Measurements from ENCODE around the gene SNAP91.
"Not testable (repeated sequence)": the region's sequence is repeated elsewhere in the genome, so short reads cannot be mapped to it uniquely, and the experiment has no call there.

Gene SNAP91

DNA sequence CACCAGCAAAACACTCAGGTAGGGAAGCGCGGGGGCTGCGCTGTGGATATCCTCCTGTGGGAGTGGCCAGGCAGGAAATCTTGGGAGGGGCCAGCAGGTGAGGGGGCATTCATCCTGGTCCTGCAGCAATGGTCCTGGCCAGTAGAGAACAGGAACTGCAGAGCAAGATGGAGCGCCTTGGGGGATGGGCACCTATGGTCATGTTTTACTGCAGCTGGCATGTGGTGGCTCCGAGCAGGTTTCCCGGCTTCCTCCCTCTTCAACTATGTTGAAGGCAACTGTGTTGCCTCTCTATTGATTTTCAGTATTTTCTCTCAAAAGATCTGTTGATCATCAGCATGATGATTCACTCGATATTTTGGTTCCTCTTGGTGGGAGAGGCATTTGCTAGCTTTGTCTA is 70.9 kb downstream of the SNAP91 start:
- TF ChIP-seq, protein P1, sequence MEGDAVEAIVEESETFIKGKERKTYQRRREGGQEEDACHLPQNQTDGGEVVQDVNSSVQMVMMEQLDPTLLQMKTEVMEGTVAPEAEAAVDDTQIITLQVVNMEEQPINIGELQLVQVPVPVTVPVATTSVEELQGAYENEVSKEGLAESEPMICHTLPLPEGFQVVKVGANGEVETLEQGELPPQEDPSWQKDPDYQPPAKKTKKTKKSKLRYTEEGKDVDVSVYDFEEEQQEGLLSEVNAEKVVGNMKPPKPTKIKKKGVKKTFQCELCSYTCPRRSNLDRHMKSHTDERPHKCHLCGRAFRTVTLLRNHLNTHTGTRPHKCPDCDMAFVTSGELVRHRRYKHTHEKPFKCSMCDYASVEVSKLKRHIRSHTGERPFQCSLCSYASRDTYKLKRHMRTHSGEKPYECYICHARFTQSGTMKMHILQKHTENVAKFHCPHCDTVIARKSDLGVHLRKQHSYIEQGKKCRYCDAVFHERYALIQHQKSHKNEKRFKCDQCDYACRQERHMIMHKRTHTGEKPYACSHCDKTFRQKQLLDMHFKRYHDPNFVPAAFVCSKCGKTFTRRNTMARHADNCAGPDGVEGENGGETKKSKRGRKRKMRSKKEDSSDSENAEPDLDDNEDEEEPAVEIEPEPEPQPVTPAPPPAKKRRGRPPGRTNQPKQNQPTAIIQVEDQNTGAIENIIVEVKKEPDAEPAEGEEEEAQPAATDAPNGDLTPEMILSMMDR (conservative IDR thresholded peaks at IDR 0.05; ENCODE audit: control insufficient read depth, insufficient read depth, low read depth, low read length), result no peak
- no peak overlapping the region for H3K4me3 ChIP-seq (ENCODE audit: control insufficient read depth, low read depth, low read length)
- no peak for DNase-seq (ENCODE audit: low read depth)

DNA sequence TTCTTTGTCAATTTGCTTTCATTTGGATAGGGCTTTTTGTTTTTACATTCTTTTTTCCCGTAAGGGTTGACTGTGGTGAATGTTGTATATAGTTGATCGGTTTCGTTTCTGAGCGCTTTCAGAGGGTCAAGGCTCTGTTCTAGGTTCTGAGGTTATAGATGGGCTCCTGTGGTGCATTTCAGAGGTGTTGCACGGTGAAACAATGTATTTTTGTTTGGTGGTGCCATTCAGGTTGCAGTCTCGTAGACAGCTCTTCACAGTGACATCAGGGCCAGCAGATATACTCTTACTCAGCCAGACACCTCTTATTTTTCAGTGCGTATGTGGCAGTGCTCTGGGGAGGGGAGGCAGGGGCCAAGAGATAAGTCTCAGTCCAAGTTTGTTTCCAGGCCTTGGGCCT is 72.1 kb downstream of the SNAP91 start:
- H3K4me3 ChIP-seq (ENCODE audit: control insufficient read depth, low read depth, low read length), result no peak overlapping the region
- no peak for DNase-seq (ENCODE audit: low read depth)
- TF ChIP-seq, protein P1 (conservative IDR thresholded peaks at IDR 0.05; ENCODE audit: control insufficient read depth, insufficient read depth, low read depth, low read length), result no peak

DNA sequence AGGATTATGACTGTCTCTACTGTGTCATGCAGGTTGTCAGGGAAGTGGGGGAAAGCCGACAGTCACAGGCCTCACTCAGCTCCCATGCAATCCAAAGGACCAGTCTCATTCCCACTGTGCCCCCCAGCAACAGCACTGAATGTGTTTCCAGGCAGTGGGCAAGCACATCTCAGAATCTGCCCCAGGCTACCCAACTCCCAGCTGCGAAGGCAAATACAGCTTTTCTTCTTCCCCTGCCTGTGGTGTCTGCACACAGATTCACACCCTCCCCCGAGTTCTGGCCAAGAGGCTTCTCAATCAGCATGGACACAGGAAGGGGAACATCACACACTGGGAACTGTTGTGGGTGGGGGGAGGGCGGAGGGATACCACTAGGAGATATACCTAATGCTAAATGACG is 75.3 kb downstream of the SNAP91 start:
- no peak overlapping the region for H3K4me3 ChIP-seq (ENCODE audit: control insufficient read depth, low read depth, low read length)
- DNase-seq (ENCODE audit: low read depth), result no peak
- TF ChIP-seq, protein P1 (conservative IDR thresholded peaks at IDR 0.05; ENCODE audit: control insufficient read depth, insufficient read depth, low read depth, low read length), result no peak

DNA sequence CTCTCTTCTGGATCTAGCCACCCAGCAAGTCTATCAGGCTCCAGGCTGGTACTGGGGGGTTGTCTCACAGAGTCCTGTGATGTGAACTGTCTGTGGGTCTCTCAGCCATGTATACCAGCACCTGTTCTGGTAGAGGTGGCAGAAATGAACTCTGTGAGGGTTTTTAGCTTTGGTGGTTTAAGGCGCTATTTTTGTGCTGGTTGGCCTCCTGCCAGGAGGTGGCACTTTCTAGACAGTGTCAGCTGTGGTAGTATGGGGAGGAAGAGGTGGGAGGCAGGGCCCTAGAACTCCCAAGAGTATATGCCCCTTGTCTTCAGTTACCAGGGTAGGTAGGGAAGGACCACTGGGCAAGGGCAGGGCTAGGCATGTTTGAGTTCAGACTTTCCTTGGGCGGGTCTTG is 75.8 kb downstream of the SNAP91 start:
- no peak overlapping the region for H3K4me3 ChIP-seq (ENCODE audit: control insufficient read depth, low read depth, low read length)
- no peak for DNase-seq (ENCODE audit: low read depth)
- TF ChIP-seq, protein P1 (conservative IDR thresholded peaks at IDR 0.05; ENCODE audit: control insufficient read depth, insufficient read depth, low read depth, low read length), result no peak

DNA sequence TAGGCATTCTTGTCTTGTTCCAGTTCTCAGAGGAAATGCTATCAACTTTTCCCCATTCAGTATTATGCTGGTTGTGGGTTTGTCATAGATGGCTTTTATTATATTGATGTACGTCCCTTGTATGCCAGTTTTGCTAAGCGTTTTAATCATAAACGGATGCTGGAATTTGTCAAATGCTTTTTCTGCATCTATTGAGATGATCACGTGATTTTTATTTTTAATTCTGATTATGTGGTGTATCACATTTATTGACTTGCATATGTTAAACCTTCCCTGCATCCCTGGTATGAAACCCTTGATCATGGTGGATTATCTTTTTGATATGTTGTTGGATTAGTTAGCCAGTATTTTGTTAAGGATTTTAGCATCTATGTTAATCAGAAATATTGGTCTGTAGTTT is 79.0 kb downstream of the SNAP91 start:
- not testable (repeated sequence) for H3K4me3 ChIP-seq (ENCODE audit: control insufficient read depth, low read depth, low read length); DNase-seq (ENCODE audit: low read depth)

DNA sequence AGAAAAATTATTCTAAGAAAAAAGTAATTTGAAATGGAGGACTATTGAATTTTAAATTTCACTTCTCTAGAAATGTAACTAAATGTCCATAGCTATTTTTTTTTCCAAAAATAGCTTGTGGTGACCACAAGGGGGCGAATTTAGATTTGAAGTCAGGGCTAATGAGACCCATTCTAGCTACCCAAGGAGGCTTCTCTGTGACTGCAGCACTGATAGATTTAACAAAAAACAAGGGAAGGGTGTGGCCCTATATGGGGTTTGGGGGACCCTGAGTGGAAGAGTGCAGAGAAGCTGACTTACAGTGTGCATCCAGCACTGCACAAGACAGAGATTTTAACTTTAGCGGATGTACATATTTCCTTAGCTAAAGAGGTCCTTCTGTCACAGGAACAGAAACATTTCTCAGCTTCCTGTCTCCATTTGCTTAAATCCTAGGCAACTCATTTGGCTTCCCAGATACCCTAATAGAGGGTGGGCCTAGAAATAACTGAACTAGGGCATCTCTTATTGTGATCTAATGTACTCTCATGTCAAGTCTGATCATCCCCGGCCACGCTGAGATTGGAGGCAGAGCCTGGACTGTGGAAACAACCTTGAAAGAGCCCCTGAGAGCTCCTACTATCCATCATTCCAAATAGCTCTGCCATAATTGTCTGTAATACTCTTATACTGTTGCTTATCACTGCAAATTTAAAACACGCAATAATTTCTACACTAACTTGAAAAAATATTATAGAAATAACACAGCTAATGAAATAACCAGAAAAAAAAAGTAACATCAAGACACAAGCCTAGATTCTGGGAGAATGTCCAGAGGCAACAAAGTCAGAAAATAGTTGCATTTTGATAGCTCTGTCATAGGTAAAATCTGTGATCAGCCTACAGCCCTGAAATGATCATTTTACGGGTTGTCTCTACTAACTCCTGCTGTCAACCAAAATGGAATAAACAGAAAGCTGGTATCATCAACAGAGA is 93.6 kb downstream of the SNAP91 start:
- H3K4me3 ChIP-seq (ENCODE audit: control insufficient read depth, low read depth, low read length), result no peak overlapping the region
- TF ChIP-seq, protein P1 (conservative IDR thresholded peaks at IDR 0.05; ENCODE audit: control insufficient read depth, insufficient read depth, low read depth, low read length), result peak; percentile 61
- DNase-seq (ENCODE audit: low read depth), result peak; percentile 34

DNA sequence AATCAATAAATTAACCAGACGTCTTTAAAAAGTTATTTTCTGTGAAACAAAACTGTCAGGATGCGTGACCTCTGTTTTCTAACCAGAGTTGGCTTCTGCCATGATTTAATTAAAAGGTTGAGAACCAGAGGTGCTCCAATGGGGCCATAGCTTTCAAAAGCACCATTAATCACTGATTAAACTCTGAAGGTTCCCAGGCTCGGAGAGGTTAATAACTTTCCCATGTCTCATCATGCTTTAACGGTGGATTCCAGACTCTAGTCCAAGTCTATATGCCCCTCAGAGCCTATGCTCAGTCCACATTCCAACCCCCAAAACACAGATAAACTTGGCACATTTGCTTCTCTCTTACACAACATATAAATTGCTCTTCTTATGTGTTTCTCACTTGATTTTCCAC is 95.5 kb downstream of the SNAP91 start:
- H3K4me3 ChIP-seq (ENCODE audit: control insufficient read depth, low read depth, low read length), result no peak overlapping the region
- TF ChIP-seq, protein P1 (conservative IDR thresholded peaks at IDR 0.05; ENCODE audit: control insufficient read depth, insufficient read depth, low read depth, low read length), result no peak
- DNase-seq (ENCODE audit: low read depth), result no peak

All from fibroblast of mammary gland (primary cell).